ENCODE data around the gene RAB3D.
A peak's percentile ranks its signal among the peaks of the same experiment; 100 is the strongest.
"Not testable (repeated sequence)": the region's sequence is repeated elsewhere in the genome, so short reads cannot be mapped to it uniquely, and the experiment has no call there.

The RAB3D gene

DNA sequence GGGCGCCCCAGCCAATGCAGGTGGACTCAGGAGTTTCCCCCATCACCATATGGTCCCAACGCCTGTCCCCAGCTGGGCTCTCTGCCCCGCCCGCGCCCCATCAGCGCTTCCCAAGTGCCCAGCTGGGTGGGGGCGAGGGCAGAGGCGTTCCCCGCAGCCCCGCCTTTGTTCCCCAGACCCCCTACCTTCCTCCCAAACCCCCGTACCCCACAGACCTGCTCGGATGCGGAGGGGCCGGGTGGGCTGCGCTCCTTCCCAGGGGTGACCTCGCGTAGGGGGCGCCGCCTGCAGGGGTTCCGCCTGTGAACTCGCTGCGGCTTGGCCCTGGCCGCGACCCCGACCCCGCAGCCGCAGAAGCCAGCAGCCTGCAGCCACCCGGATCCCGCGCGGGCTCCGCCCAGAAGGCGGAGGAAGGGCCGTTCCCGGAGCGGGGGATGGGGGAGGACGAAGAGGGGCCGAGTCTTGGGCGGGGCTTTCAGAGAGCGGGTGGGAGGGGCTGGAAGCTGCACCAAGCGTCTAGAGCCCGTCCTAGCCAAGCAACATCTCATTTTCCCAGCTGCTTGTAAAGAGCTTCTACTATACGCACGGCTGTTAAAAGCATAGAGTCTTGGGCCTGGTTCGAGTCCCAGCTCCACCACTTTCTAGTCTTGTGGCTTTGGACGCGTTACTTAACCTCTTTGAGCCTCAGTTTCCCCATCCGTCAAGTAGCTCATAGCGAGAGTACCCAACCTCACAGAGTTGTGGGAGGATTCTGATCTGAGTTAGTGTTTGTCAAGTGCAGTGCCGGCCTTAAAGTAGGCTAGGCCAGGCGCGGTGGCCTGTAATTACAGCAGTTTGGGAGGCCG is at the start of gene RAB3D:
Gene RAB3D, minus strand, starts transcription at position 404 of the 845 bp plus-strand sequence. CDS start 2,258 bp downstream, outside the sequence.
- DNase-seq (ENCODE audit: low read depth): peak; percentile 60

GRCh38 chr19:11387162-11388034 is 47.9 kb upstream of the RAB3D start:
- no peak for DNase-seq (ENCODE audit: low read depth)

DNA sequence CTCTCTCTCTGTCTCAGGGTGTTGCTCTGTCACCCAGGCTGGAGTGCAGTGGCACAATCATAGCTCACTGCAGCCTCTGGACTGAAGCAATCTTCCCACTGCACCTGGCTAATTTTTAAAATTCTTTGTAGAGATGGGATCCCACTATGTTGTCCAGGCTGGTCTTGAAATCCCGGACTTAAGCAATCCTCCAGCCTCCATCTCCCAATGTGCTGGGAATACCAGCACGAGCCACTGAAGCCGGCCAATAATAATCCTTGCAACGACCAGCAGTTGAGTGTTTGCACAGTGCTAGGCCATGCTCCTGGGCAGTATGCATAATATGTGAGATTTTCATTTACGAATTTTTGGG is 45.3 kb upstream of the RAB3D start:
- no peak for DNase-seq (ENCODE audit: low read depth)

- DNase-seq (ENCODE audit: low read depth): no peak
Observed at GRCh38 chr19:11383706-11384048, 44.2 kb upstream of the RAB3D start.

GRCh38 chr19:11382898-11383705 is 43.6 kb upstream of the RAB3D start:
- no peak for DNase-seq (ENCODE audit: low read depth)

DNA sequence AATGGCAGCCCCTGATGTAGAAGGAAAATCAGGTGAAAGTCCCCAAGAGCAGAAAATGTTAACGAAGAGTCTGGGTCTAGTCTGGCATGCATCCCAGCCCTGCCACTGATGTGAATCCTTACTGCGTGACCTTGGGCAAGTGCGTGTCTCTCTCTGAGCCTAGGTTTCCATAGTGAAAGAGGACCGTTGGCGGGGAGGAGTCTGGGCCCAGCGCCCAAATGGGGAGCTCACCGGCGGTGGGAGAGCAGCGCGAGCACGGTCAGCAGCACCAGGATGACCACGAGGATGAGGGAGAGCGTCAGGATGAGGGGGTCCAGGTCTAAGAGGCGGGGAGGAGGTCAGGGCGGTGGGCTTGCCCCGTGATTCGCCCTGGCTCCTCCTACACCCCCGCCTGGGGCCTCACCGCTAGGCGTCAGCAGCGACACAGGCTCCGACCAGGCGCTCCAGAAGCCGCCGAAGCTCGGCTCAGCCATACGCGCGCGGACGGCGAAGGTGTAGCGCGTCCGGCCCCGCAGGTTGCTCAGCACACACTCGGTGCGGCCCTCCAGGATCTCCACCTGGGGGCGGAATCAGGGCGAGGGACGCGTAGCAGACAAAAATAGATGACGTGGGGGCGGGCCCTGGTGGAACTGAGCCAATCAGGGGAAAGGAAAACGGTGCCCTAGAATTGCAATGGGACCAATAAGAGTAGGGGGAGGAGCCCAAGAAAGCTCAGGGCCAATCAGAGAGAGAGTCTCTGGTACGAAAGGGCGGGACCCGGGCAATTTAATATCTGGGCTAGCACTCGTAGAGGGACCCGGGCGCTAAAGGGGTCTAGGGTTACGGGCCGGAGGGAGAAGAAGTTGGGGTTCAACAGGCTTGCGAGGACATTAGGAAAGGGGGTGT is 41.4 kb upstream of the RAB3D start:
- peak; percentile 93 for DNase-seq (ENCODE audit: low read depth)

DNA sequence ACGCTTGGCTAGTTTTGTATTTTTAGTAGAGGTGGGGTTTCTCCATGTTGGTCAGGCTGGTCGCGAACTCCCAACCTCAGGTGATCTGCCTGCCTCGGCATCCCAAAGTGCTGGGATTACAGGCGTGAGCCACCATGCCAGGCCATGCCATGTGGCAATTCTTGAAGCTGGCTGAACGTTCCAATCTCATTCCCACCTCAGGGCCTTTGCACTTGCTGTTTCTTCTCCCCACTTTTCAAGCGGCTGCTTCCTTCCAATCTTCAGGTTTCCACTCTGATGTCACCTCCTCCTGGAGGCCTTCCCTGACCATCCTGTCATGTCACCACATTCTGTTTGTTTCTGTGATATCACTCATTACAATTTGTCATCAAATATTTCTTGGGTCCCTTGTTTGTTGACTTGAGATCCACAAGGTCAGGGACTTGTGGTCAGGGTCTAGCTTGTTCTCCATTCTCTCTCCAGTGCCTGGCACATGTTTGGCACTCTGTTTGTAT is 40.4 kb upstream of the RAB3D start:
- DNase-seq (ENCODE audit: low read depth): no peak

DNA sequence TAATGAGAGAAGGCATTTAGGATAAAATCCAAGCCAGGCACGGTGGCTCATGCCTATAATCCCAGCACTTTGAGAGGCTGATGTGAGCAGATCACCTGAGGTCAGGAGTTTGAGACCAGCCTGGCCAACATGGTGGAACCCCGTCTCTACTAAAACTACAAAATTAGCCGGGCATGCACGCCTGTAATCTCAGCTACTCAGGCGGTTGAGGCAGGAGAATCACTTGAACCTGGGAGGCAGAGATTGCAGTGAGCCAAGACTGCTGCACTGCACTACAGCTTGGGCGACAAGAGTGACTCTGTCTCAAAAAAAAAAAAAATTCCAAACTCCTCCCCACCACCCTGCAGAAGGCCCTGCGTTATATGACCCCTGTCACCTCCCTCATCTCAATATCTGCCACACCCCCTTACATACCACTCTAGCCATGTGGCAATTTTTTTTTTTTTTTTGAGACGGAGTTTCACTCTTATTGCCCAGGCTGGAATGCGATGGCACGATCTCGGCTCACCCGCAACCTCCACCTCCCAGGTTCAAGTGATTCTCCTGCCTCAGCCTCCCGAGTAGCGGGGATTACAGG is 39.9 kb upstream of the RAB3D start:
- not testable (repeated sequence) for DNase-seq (ENCODE audit: low read depth)

- DNase-seq (ENCODE audit: low read depth): no peak
Observed at GRCh38 chr19:11378319-11379189, 39.1 kb upstream of the RAB3D start.

DNA sequence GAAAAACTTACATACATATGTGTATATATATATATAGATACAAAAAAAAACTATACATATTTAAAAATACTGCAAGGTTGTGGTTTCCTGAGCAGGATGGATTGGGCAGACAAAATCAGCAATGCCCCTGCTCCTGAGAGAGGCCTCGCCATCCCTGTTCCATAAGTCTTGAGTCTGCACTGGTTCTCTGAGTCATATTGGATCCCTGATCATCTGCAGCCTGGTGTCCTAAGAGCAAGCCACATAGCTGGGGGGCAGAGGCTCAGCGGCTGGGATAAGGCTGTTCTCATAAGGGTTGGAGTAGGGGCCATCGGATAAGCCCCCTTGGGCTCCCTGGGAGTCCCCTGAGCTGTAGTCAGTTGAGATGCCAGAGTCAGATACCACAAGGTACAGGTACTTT is 38.3 kb upstream of the RAB3D start:
- no peak for DNase-seq (ENCODE audit: low read depth)

- DNase-seq (ENCODE audit: low read depth): peak; percentile 81
Observed at GRCh38 chr19:11377237-11377636, 37.8 kb upstream of the RAB3D start.

GRCh38 chr19:11375143-11375948 is 35.9 kb upstream of the RAB3D start:
- DNase-seq (ENCODE audit: low read depth): no peak

GRCh38 chr19:11374433-11375142 is 35.1 kb upstream of the RAB3D start, which contains the start of gene SWSAP1:
TSS of gene SWSAP1 (plus strand) at chr19:11374666. CDS start at chr19:11374681, 15 bp downstream.
- peak; percentile 99 for DNase-seq (ENCODE audit: low read depth)

DNA sequence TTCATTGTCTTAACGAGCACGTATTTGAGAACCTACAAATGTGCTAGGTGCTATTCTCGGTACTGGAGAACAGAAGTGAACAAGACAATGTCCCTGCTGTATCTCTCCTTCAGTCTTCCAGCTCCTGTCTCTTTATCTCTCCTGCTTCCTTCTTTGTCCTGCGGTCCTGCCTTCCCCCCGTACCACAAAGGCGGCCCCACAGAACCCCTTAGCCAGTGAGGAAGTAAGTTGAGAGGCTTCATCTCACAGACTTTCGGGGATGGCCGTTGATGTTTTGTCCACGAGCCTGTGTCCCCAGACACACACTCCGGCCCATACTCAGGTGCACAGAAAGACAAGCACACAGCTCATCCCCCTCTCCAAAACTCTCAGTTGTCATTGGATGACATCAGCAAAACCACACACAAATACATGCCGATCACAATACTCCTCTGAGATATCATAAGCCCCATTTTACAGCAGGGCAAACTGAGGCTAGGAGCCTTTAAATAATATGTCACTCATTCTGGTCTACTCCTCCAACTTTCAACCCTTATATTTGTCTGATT is 34.5 kb upstream of the RAB3D start:
- DNase-seq (ENCODE audit: low read depth): no peak

- DNase-seq (ENCODE audit: low read depth): no peak
Observed at GRCh38 chr19:11373166-11373884, 33.9 kb upstream of the RAB3D start.

DNA sequence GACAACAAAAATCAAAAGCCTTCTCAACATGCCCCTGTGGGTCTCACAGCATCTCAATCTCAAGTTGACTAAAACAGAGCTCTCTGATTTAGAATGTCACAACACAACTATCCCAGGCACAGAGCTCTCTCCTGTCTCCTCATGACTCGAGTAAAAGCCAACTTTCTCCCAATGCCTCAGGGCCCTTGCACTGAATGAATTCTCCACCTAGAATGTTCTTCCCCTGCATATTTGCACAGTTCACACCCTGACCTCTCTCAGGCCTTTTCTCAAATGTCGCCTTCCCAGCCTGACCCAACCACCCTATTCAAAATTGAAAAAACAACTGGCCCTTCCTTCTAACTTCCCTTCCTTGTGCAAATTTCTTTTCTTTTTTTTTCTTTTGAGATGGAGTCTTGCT is 31.3 kb upstream of the RAB3D start:
- DNase-seq (ENCODE audit: low read depth): no peak

GRCh38 chr19:11367528-11367927 is 28.1 kb upstream of the RAB3D start:
- DNase-seq (ENCODE audit: low read depth): no peak

Data from GM04504 (cell line).